IPS-20b (cell line): ENCODE measurements around the gene RAB7B.

ENCODE experiments used
- H3K27ac ChIP-seq: one replicate; pipeline ENCODE4 v1.5.1; 2013; ENCODE audit warnings: low read length
- H3K27me3 ChIP-seq: 2 replicates; pipeline ENCODE4 v1.6.1; 2013; ENCODE audit warnings: mild to moderate bottlenecking, low read length, inconsistent platforms; ENCODE audit not compliant: insufficient read depth
- H3K36me3 ChIP-seq: 2 replicates; pipeline ENCODE4 v1.6.1; 2013; ENCODE audit warnings: low read depth, mild to moderate bottlenecking, inconsistent platforms, low read length, moderate library complexity; ENCODE audit not compliant: insufficient read depth
- H3K4me1 ChIP-seq: 2 replicates; pipeline ENCODE4 v1.6.1; 2013; ENCODE audit warnings: mild to moderate bottlenecking, control low read depth, inconsistent platforms, low read length, moderate library complexity; ENCODE audit not compliant: insufficient read depth
- H3K4me3 ChIP-seq: 2 replicates; pipeline ENCODE4 v1.5.1; 2013; ENCODE audit warnings: mild to moderate bottlenecking, low read length, inconsistent platforms
- H3K9ac ChIP-seq: 2 replicates; pipeline ENCODE4 v1.6.1; 2013; ENCODE audit warnings: low read depth, mild to moderate bottlenecking, inconsistent platforms, low read length, moderate library complexity
- H3K9me3 ChIP-seq: 2 replicates; pipeline ENCODE4 v1.6.1; 2013; ENCODE audit warnings: mild to moderate bottlenecking, low read depth, low read length, inconsistent platforms; ENCODE audit not compliant: insufficient read depth

The RAB7B gene

DNA sequence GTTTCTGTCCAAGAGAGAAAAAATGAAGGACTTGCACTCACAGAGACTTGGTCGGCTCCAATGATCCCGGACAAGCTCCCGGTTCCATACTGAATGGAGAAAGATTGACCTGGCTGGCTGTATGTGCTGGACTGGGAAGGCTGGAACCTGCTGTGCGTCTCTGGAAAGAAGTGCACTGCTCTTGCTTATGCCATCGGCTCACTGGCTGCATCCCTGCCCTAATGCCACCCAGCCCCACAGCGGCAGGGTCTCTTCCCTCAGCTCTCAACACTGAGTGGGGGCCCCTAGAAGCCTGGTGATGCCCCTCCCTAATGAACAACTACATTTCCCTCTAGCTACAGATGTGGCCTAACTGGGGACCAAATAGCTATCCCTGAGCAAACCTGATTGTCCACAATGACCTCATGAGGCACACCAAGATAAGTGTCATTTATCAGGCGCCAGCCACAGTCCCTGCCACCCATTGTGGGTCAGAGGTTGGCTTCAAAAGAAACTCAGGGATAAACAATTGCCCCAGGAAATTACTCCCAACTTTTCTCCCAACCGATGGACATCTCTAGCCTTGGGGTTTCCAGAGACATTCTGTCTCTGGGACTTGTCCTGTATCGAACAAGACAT is 17.9 kb upstream of the RAB7B start:
- H3K27me3 ChIP-seq, result no peaks in the 10 kb centered on the region
- no peak overlapping the region for H3K9ac ChIP-seq
- no peak overlapping the region for H3K27ac ChIP-seq
- H3K9me3 ChIP-seq, result no peaks in the 10 kb centered on the region
- H3K4me3 ChIP-seq, result no peak overlapping the region
- H3K4me1 ChIP-seq, result no peaks in the 10 kb centered on the region
- H3K36me3 ChIP-seq, result no peaks in the 10 kb centered on the region

DNA sequence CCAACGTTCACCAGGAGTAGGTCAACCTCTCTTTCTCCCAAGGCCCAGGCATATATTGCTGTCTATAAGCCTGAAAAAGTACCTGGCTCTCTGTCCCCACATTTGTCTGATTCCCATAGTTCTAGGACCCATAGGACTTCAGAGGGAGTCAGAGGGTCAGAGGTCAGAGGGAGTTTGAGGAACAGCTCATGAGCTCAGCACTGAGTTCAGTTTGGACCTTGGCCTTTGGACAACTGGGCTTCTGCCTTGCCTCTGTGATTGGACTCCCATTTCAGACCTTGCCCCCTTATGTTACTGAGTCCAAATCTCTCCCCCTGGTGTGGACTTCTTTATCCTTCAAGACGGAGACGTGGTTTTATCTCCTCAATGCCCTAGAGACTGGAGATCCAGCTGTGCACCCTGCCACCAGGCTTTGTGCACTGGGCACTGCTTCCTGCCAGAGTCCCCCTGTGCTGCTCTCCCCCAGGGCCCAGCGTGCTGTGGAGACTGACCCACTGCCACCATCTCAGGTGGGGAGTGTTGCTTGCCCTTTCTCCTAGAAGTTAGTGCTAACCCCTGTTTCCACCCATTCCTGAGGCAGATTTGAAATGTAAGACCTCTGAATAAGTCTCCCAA is 17.3 kb upstream of the RAB7B start:
- Histone ChIP-seq H3K27me3 (no peaks in the 10 kb centered on the region), H3K4me3 (no peak overlapping the region), H3K9ac (no peak overlapping the region), H3K9me3 (no peaks in the 10 kb centered on the region), H3K27ac (no peak overlapping the region), H3K4me1 (no peaks in the 10 kb centered on the region), H3K36me3 (no peaks in the 10 kb centered on the region)

DNA sequence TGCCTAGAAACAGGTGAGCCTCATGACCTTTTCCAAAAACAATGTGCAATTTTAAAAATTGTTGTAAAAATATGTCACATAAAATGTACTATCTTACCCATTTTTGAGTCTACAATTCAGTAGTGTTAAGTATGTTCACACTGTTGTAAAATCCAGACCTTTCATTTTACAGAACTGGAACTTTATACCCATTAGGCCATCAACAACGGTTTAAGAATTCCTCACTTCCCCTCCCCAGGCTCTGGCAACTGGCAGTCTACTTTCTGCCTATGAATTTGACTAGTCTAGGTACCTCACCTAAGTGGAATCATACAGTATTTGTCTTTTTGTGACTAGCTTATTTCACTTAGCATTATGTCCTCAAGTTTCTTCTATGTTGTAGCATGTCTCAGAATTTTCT is 11.9 kb upstream of the RAB7B start:
- no peaks in the 10 kb centered on the region for H3K9me3 ChIP-seq
- H3K4me1 ChIP-seq, result no peaks in the 10 kb centered on the region
- H3K4me3 ChIP-seq, result no peak overlapping the region
- no peaks in the 10 kb centered on the region for H3K27me3 ChIP-seq
- H3K27ac ChIP-seq, result no peak overlapping the region
- H3K36me3 ChIP-seq, result no peaks in the 10 kb centered on the region
- H3K9ac ChIP-seq, result no peak overlapping the region

DNA sequence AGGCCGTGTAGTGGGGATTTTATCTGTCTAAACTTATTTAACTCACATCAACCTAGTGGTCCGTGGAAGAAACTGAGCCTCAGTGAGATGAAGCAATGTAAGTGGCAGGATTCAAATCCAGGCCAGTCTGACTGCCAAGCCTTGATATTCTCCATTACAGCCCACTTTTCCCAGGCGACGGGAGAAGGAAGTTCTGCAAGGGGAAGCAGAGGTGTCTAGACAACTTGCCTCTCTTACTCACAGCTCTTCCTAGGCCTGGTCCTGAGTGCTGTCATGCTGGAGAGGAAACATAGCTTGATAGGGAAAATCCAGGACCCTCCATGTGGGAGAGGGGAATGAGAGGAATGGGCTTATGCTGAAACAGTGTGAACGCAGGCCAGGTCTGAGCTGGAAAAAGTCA is 11.4 kb upstream of the RAB7B start:
- H3K9ac ChIP-seq, result no peak overlapping the region
- no peaks in the 10 kb centered on the region for H3K4me1 ChIP-seq

DNA sequence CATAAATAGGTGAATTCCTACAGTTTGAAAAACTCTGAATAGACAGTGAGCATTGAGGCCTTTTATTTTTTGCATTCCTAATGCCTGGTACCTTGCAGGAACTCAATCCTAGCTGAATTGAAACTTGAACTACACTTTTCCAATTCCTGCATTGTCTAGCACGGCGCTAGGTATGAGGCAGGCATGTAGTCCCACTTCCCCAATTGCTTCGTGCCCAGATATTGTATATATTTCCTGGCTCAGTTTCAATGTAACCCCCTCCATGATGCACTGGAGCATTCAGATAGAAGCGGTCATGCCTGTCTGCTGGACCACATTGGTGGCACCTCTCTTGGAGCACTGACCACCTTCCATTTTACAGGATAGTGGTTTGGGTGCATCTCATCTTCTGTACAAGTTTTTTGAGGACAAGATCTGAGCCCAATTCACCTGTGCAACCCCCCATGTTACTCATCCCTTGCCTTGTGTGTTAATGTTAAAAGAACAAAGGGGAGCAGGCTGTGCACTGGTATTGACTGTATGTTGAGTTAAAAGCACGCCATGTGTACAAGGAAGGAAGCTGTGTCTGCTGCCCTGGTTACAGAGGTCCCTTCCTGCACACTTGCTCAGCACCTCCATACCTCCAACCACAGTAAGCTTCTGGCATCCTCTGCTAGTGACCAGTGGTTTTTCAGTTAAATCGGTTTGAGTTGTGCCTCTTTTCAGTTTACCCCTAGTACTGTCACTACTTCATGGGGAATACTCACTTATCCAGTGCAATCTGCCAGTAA is 10.0 kb upstream of the RAB7B start:
- Histone ChIP-seq H3K4me3 (no peak overlapping the region), H3K27me3 (no peaks in the 10 kb centered on the region), H3K9ac (no peak overlapping the region), H3K36me3 (no peaks in the 10 kb centered on the region), H3K27ac (no peak overlapping the region), H3K4me1 (no peaks in the 10 kb centered on the region), H3K9me3 (no peaks in the 10 kb centered on the region)

More for the DNA sequence above, 11.4 kb upstream of the RAB7B start:
- Histone ChIP-seq H3K27ac (no peak overlapping the region), H3K27me3 (no peaks in the 10 kb centered on the region), H3K36me3 (no peaks in the 10 kb centered on the region), H3K4me3 (no peak overlapping the region), H3K9me3 (no peaks in the 10 kb centered on the region)

DNA sequence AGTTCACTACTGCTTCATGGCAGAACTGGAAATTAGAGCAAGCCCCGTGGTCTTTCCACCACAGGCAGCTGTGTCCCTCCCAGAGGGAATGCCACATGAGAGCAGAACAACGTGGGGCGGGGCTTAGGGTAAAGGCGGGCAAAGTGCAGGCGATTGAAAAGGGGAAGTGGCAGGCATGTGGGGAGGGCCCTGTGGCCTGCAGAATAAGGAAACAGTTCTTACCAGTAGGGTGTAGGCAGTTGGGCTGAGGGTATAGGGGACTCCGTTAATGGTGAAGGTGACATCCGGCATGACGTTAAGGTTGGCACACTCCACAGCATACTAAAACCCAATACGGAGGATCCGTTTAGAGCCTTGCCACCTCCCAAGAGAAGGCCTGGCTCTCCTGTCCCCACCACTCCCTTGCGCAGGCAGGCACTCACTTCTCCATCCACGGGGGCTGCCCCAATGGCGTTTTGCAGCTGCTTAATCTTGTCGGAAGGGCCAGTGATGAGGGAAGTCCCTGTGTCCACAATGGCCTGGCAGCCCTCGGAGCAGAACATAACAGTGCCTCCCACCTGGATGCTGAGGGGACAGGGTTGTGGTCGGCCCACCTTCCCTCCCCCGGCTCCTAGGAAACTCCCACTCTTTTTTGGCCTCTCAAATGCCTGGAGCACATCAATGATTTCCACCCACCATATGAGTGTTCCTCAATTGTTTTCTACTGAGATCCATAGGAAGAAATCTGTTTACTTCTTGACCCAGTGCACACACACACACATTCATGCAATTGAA is 9.1 kb upstream of the RAB7B start:
- Histone ChIP-seq H3K36me3 (no peaks in the 10 kb centered on the region), H3K9ac (no peak overlapping the region), H3K9me3 (no peaks in the 10 kb centered on the region), H3K4me1 (no peaks in the 10 kb centered on the region), H3K27me3 (no peaks in the 10 kb centered on the region), H3K27ac (no peak overlapping the region), H3K4me3 (no peak overlapping the region)

DNA sequence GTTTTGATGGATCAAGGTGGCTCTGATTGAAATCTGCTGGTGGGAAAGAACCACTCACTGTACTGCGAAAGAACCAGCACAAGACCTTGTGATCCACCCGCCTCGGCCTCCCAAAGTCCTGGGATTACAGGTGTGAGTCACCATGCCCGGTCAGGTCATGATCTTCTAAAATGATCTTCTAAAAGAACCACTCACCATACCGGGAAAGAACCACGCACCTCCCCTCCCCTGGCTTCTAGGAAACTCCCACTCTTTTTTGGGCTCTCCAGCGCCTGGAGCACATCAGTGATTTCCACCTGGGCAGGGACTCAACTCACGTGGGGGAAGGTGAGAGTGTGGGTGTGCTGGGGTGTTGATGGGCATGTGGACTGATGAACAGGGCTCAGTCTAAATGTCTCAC is 7.9 kb upstream of the RAB7B start:
- no peaks in the 10 kb centered on the region for H3K9me3 ChIP-seq
- no peak overlapping the region for H3K9ac ChIP-seq
- no peaks in the 10 kb centered on the region for H3K36me3 ChIP-seq
- H3K27ac ChIP-seq, result no peak overlapping the region
- no peaks in the 10 kb centered on the region for H3K27me3 ChIP-seq
- no peak overlapping the region for H3K4me3 ChIP-seq
- no peaks in the 10 kb centered on the region for H3K4me1 ChIP-seq

DNA sequence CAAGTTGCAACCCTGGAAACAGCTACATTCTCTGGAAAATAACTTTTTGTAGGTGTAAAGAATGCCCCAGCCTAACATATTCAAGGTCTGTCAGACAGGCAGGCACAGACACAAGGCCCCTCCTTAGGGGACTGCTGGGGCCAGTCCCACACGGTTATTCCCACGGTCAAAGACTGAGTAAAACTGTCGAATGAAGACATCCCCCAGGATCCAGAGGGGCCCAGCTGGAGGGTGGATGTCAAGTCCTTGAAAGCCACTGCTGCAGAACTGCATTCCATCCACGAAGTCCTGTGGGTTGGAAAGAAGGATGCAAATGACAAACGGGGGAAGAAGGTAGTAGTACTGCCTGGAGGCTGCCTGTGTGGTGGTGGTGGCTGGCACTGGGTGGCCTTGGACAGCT is 6.9 kb upstream of the RAB7B start:
- Histone ChIP-seq H3K36me3 (no peaks in the 10 kb centered on the region), H3K4me1 (no peaks in the 10 kb centered on the region), H3K9me3 (no peaks in the 10 kb centered on the region), H3K27ac (no peak overlapping the region), H3K4me3 (no peak overlapping the region), H3K9ac (no peak overlapping the region), H3K27me3 (no peaks in the 10 kb centered on the region)

DNA sequence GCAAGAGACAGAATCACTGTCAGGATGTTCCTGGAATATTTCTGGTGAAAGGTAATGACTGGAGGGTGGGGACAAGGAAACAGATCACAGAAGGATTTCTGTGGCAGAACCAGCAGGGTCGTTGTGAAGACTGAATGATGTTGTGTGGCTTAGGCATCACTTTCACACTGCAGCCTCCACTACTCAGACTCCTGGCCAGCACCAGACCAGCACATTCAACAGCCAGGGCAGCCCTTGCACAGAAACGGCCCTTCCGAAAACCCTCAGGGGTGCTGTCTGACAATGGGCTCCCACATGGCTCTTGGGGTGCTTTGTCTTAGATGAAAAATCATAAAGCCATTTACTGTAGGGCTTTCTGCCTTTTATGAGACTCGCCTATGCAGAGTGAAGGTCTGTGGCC is 3.8 kb upstream of the RAB7B start:
- H3K4me1 ChIP-seq, result no peaks in the 10 kb centered on the region
- H3K27ac ChIP-seq, result no peak overlapping the region
- H3K36me3 ChIP-seq, result no peaks in the 10 kb centered on the region
- H3K9me3 ChIP-seq, result no peaks in the 10 kb centered on the region
- H3K4me3 ChIP-seq, result no peak overlapping the region
- H3K9ac ChIP-seq, result no peak overlapping the region
- no peaks in the 10 kb centered on the region for H3K27me3 ChIP-seq

DNA sequence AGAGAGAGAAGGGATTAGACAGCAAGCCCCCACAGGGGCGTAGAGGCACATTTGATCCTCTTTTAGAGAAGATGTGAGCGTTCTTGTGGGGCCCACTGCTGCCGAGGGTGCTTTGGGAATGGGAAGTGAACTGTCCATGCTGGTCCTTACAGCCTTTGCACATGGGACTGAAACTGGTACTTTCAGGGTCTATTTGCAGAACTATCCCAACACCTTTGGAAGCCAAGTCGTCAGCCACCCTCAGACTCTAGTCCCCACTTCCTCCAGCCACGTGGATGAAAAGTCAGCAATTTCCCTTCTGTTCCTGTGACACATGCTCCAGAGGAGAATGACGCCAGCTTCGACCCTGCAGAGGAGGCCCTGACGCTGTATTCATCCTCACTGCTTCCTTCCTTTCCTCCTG is 2.6 kb upstream of the RAB7B start:
- Histone ChIP-seq H3K27me3 (no peaks in the 10 kb centered on the region; the same call in 1 of the 2 replicates), H3K36me3 (no peaks in the 10 kb centered on the region), H3K9me3 (no peaks in the 10 kb centered on the region), H3K4me1 (no peaks in the 10 kb centered on the region), H3K4me3 (no peak overlapping the region), H3K27ac (no peak overlapping the region), H3K9ac (no peak overlapping the region)

DNA sequence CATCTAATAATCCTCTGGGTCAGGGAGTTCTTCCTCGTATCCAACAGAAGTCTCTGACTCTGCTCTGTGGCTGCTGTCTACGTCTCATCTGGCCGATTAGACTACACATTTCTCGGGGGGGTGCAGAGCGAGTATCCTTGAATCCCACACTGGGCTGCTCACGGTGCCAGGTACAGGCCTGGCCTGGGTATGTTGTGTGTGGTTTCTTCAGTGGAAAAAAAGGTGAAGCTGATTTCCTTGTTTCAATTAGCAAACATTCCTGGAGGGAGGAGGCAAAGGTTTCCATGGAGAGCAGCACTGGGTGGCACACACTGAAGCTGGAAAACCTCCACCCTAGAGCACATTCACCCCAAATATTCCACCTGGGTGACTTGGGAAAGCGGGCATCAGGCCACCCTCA is 2.0 kb upstream of the RAB7B start:
- H3K4me1 ChIP-seq, result no peaks in the 10 kb centered on the region
- H3K9me3 ChIP-seq, result no peaks in the 10 kb centered on the region
- H3K27ac ChIP-seq, result no peak overlapping the region
- H3K27me3 ChIP-seq, result peaks cover 3% of the 10 kb centered on the region; the same call in 1 of the 2 replicates
- H3K4me3 ChIP-seq, result no peak overlapping the region
- no peak overlapping the region for H3K9ac ChIP-seq
- no peaks in the 10 kb centered on the region for H3K36me3 ChIP-seq
